NCI-H526 treated with DMSO at 0.1 percent for 48 hours (cell line): Measurements from ENCODE around the gene RNF175.
"Not testable (repeated sequence)": the region's sequence is repeated elsewhere in the genome, so short reads cannot be mapped to it uniquely, and the experiment has no call there.

Source experiments
- DNase-seq: peaks from one replicate; lab custom pipeline; 2025; lab: John Stamatoyannopoulos, UW

Gene RNF175

GRCh38 chr4:153679486-153679885, 80.3 kb downstream of the RNF175 start:
- no peak for DNase-seq

GRCh38 chr4:153676984-153677383, 82.8 kb downstream of the RNF175 start:
- no peak for DNase-seq

GRCh38 chr4:153676486-153676885, 83.3 kb downstream of the RNF175 start:
- no peak for DNase-seq

- no peak for DNase-seq
Measured at GRCh38 chr4:153669838-153670237, 90.0 kb downstream of the RNF175 start.

GRCh38 chr4:153668647-153669046, 91.2 kb downstream of the RNF175 start:
- DNase-seq, result no peak

- not testable (repeated sequence) for DNase-seq
Measured at GRCh38 chr4:153666505-153666904, 93.3 kb downstream of the RNF175 start.

DNA sequence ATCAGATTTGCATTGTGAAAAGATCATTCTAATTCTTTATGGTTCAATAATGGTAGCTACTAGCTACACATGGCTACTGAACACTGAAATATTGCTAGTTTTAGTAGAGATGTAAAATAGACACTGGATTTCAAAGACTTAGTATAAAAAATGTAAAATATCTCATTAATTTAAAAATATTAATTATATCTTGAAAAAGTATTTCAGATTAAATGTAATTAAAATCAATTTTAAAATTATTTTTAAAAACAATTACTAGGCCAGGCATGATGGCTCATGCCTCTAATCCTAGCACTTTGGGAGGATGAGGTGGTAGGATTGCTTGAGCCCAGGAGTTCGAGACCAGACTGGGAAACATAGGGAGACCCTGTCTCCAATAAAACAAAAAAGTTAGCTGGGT, 96.2 kb downstream of the RNF175 start:
- no peak for DNase-seq

GRCh38 chr4:153661908-153662307, 97.9 kb downstream of the RNF175 start:
- no peak for DNase-seq

- DNase-seq, result no peak
Measured at GRCh38 chr4:153661215-153661822, 98.5 kb downstream of the RNF175 start.
